GM19452 (cell line): ENCODE measurements around the gene MYOM3.

Experiments
- ATAC-seq: cut with Tn5 transposase; IDR thresholded peaks from one replicate; pipeline ENCODE4 v1.9.1; 2021; ENCODE audit not compliant: unreplicated experiment

The MYOM3 gene

DNA sequence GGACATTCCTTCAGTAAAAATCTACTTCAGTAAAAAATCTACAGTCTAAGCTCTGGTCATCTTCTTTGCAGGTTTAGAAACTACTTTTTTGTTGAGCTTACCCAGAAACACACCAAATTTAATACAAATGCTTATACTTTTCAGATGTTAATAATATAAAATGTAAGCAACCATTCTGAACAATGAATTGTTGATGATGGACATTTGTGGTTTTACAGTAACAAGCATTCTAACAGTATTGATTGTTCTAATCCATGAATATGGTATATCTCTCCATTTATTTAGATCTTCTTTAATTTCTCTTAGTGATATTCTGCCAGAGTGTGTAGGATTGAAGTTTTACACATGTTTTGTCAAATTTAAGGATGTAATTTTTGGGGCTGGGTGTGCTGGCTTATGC, 104.9 kb downstream of the MYOM3 start:
- no peak for ATAC-seq
